Stimulated activated CD4-positive, alpha-beta T cell treated with anti-CD3 and anti-CD28 coated beads, Interleukin-1b, Interleukin-23, amount 100 ng/mL, for 24 hours (primary cell): Measurements from ENCODE around the gene CATSPER3.

Experiments
- DNase-seq, 4 experiments: peaks; one replicate each; pipeline ENCODE4 v3.0.0-alpha.2; 2020; ENCODE audit warnings: low read depth in 4 of 4, low spot score in 1 of 4

Gene CATSPER3

GRCh38 chr5:135009736-135010501, 42.2 kb downstream of the CATSPER3 start:
- DNase-seq: no peak

- DNase-seq: no peak
These were observed 43.0 kb downstream of the CATSPER3 start for GRCh38 chr5:135010502-135011354.

GRCh38 chr5:135011355-135012032, 43.8 kb downstream of the CATSPER3 start:
- no peak for DNase-seq

GRCh38 chr5:135012033-135012588, 44.4 kb downstream of the CATSPER3 start:
- DNase-seq: no peak

DNA sequence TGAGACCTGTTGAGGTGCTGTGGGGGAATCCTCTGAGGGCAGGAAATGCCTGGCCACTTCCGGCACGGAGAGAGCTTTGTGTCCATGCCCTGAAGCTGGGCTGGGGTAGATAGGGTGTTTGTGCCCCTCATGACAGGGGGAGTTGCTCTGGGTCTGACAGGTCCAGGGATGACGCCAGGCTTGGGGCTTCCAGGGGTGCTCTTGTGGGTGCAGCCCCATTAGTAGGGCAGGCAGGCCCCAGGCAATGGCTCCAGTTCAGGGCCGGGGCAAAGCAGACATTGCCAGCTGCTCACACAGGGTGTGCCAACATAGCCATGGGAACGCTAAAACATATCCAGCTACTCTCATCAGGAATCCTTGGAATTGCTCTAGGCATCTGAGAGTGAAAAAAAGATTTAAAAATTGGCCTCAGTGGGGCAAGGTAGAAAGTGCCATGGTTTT, 45.3 kb downstream of the CATSPER3 start:
- DNase-seq: no peak

DNA sequence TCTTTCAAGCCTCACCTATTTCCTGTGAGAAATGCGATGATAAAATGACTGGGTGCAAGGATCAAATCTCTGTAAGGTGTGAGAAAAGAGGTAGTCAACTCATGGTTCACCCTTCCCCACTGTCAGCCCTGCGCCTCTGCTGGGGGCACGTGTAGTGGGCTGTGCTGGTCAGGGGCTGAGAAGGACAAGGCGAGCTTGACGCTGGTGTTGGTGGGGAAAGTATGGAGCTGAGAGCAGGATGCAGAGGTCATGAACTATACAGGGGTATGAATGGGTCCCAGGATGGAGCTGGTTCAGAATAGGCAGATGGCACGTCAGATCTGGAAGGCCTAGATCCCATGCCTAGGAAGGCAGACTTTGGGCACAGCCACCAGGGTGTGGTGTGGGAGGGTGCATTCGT, 45.7 kb downstream of the CATSPER3 start:
- DNase-seq: no peak

GRCh38 chr5:135013947-135014570, 46.4 kb downstream of the CATSPER3 start:
- no peak for DNase-seq

GRCh38 chr5:135015942-135016341, 48.2 kb downstream of the CATSPER3 start:
- no peak for DNase-seq

DNA sequence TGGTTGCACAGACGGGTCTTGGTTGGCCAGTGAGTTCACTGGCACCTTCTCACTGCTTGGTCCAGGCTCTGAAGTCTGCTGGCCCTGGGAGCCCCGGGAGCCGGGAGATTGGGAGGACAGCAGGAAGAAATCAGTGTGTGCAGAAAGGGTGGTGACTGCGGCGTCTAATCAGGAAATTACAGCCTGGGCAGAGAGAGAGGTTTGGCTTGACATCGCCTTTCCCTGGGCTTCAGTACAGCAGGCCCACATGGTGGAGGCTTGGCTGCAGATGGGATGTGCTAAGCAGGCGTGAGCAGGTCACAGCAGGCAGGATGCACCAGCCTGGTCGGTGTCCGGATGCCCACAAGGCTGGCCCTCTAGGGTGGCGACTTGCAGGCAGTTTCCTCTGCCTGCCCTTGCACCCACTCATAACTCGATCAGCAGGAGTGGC, 49.2 kb downstream of the CATSPER3 start:
- no peak for DNase-seq

DNA sequence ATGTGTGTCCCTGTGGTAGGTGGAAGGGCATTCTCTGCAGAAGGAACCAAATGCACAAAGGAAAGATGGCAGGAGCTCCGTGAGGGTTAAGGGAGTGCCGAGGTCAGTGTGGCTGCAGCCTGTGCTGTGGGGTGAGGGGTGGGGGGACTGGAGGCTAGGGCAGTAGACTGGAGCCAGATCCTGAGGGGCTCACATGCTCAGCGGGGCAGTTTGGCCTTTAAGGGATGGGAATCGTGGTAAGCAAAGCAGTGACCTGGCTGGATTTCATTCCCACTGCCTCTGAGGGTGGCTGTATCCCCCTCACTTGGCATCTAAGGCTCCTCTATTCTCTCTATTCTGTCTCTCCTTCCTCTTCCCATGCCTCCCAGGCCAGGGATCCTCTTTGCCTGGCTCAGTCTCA, 50.8 kb downstream of the CATSPER3 start:
- no peak for DNase-seq

GRCh38 chr5:135019314-135019713, 51.6 kb downstream of the CATSPER3 start:
- no peak for DNase-seq

GRCh38 chr5:135020111-135020895, 52.6 kb downstream of the CATSPER3 start:
- no peak for DNase-seq

GRCh38 chr5:135024956-135025729, 57.4 kb downstream of the CATSPER3 start:
- no peak for DNase-seq

- DNase-seq: no peak
These were observed 58.3 kb downstream of the CATSPER3 start for GRCh38 chr5:135025730-135026644.

- no peak for DNase-seq
These were observed 59.0 kb downstream of the CATSPER3 start for GRCh38 chr5:135026645-135027265.

GRCh38 chr5:135027266-135027696, 59.6 kb downstream of the CATSPER3 start:
- no peak for DNase-seq

GRCh38 chr5:135027697-135028615, 60.2 kb downstream of the CATSPER3 start:
- no peak for DNase-seq
